GM12892 (cell line): ENCODE results near the gene SPCS2.

Experiments
- POLR2A ChIP-seq: IDR thresholded peaks from 2 replicates; pipeline ENCODE4 v1.6.1; 2011; ENCODE audit warnings: low read depth, low read length, control low read depth
- TAF1 ChIP-seq: IDR thresholded peaks from 2 replicates; pipeline ENCODE4 v1.6.1; 2011; ENCODE audit warnings: low read depth, mild to moderate bottlenecking, control low read depth, low read length, borderline replicate concordance

GRCh38 chr11:74909385-74909784, 39.7 kb upstream of the SPCS2 start:
- TF ChIP-seq POLR2A (no peak), TAF1 (no peak)
